ENCODE measurements around the gene TIPRL.

The TIPRL gene

GRCh38 chr1:168134642-168135041 is 44.1 kb upstream of the TIPRL start:
- H3K27ac ChIP-seq (ENCODE audit: low read depth, low read length) = no peak overlapping the region

GRCh38 chr1:168135116-168135920 is 43.4 kb upstream of the TIPRL start:
- peaks cover 28% of the 10 kb centered on the region for H3K4me1 ChIP-seq (ENCODE audit: control insufficient read depth, low read length)
- H3K9me2 ChIP-seq (replicated peaks; ENCODE audit: control insufficient read depth, low read length) = no peaks in the 10 kb centered on the region
- no peak overlapping the region for H3K27ac ChIP-seq (ENCODE audit: low read depth, low read length)
- H3K4me3 ChIP-seq (ENCODE audit: low read length) = peak overlapping the region; percentile 79
- TF ChIP-seq CTCF (IDR thresholded peaks at IDR 0.05; ENCODE audit: low read depth, low read length, poor library complexity, severe bottlenecking) = no peak
- TF ChIP-seq EZH2phosphoT487 (IDR thresholded peaks at IDR 0.05; ENCODE audit: borderline replicate concordance, low read length) = no peak
- H4K20me1 ChIP-seq (ENCODE audit: control insufficient read depth, insufficient read depth, low read depth, low read length) = no peaks in the 10 kb centered on the region
- no peaks in the 10 kb centered on the region for H3K9me3 ChIP-seq (ENCODE audit: control insufficient read depth, insufficient read depth, low read length)
- H3K79me2 ChIP-seq (ENCODE audit: control insufficient read depth, low read length) = no peaks in the 10 kb centered on the region
- H3K27me3 ChIP-seq (ENCODE audit: control insufficient read depth, low read length) = peaks cover 50% of the 10 kb centered on the region
- H3F3A ChIP-seq (ENCODE audit: control insufficient read depth, insufficient read depth) = peaks cover 6% of the 10 kb centered on the region; the same call in 1 of the 2 replicates
- H3K36me3 ChIP-seq (ENCODE audit: control insufficient read depth, low read length) = no peaks in the 10 kb centered on the region
- peak overlapping the region; percentile 93 for H3K4me2 ChIP-seq (ENCODE audit: low read length)

More at GRCh38 chr1:168134642-168135041, 44.1 kb upstream of the TIPRL start:
- Histone ChIP-seq H3K9me3 (ENCODE audit: control insufficient read depth, insufficient read depth, low read length) (no peaks in the 10 kb centered on the region), H3K27me3 (ENCODE audit: control insufficient read depth, low read length) (peaks cover 46% of the 10 kb centered on the region), H3K4me2 (ENCODE audit: low read length) (peak overlapping the region; percentile 0; the same call in 1 of the 2 replicates), H3K4me3 (ENCODE audit: low read length) (no peak overlapping the region), H3K4me1 (ENCODE audit: control insufficient read depth, low read length) (peaks cover 28% of the 10 kb centered on the region), H3F3A (ENCODE audit: control insufficient read depth, insufficient read depth) (peaks cover 6% of the 10 kb centered on the region; the same call in 1 of the 2 replicates), H3K79me2 (ENCODE audit: control insufficient read depth, low read length) (no peaks in the 10 kb centered on the region), H3K36me3 (ENCODE audit: control insufficient read depth, low read length) (no peaks in the 10 kb centered on the region), H4K20me1 (ENCODE audit: control insufficient read depth, insufficient read depth, low read depth, low read length) (no peaks in the 10 kb centered on the region), H3K9me2 (replicated peaks; ENCODE audit: control insufficient read depth, low read length) (no peaks in the 10 kb centered on the region)
- TF ChIP-seq EZH2phosphoT487 (IDR thresholded peaks at IDR 0.05; ENCODE audit: borderline replicate concordance, low read length) (no peak; the same call in 1 of the 2 replicates), CTCF (IDR thresholded peaks at IDR 0.05; ENCODE audit: low read depth, low read length, poor library complexity, severe bottlenecking) (no peak)

DNA sequence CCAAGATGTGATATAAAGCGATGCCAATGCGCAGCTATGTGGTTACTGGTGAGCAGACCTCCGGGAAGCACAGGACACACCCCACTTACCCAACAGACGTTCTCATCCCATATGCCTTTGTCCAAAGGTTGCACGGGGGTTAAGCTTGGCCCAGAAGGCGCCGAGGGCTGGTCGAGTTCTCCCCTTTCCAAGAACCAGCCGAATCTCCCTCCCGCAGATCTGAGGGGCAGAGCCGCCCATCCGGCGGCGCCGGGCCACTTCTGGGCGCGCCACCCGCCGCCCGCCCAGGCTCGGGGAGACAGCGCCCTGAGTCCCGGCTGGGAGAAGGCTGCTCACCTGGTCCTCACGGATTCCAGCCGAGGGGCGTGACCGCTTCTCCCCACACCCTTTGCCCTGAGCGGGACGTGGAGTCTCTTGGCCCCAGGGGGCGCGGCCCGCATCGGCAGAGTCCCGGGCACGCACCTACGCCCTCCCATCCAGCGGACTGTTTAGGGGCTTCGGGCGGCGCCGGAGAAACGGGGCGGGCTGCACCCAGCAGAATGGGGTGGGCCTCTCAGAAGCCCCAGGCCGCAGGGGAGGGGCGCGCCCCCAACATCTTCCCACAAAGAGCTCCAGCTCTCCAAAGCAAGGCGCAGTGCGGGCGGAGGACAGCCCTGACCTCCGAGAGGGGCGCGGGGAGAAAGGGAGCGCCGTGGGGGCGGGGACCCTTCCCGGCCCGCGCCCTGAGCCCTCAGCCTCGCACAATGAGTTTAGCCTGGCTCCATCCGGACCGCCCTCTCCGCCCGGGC is 42.6 kb upstream of the TIPRL start:
- peak overlapping the region; percentile 93 for H3K4me2 ChIP-seq (ENCODE audit: low read length)
- H3K27ac ChIP-seq (ENCODE audit: low read depth, low read length) = no peak overlapping the region
- H3K4me1 ChIP-seq (ENCODE audit: control insufficient read depth, low read length) = peaks cover 28% of the 10 kb centered on the region
- H3K9me3 ChIP-seq (ENCODE audit: control insufficient read depth, insufficient read depth, low read length) = no peaks in the 10 kb centered on the region
- no peaks in the 10 kb centered on the region for H3K79me2 ChIP-seq (ENCODE audit: control insufficient read depth, low read length)
- no peaks in the 10 kb centered on the region for H4K20me1 ChIP-seq (ENCODE audit: control insufficient read depth, insufficient read depth, low read depth, low read length)
- H3F3A ChIP-seq (ENCODE audit: control insufficient read depth, insufficient read depth) = peaks cover 6% of the 10 kb centered on the region; the same call in 1 of the 2 replicates
- TF ChIP-seq CTCF (IDR thresholded peaks at IDR 0.05; ENCODE audit: low read depth, low read length, poor library complexity, severe bottlenecking) (no peak), EZH2phosphoT487 (IDR thresholded peaks at IDR 0.05; ENCODE audit: borderline replicate concordance, low read length) (peak; percentile 73; the same call in 1 of the 2 replicates)
- no peaks in the 10 kb centered on the region for H3K36me3 ChIP-seq (ENCODE audit: control insufficient read depth, low read length)
- no peaks in the 10 kb centered on the region for H3K9me2 ChIP-seq (replicated peaks; ENCODE audit: control insufficient read depth, low read length)
- peaks cover 50% of the 10 kb centered on the region for H3K27me3 ChIP-seq (ENCODE audit: control insufficient read depth, low read length)
- H3K4me3 ChIP-seq (ENCODE audit: low read length) = peak overlapping the region; percentile 79
